Left colon (tissue), 2 donors: ENCODE measurements around the gene CA4. TPM values are rescaled to one million over a fixed set of nuclear protein-coding genes. Genes with fewer than 3 reads are reported as not detected.
"Not testable (repeated sequence)": the region's sequence is repeated elsewhere in the genome, so short reads cannot be mapped to it uniquely, and the experiment has no call there.

Experiments
- ATAC-seq: fragments of 200-7000 bp; cut with Tn5 transposase; one replicate; pipeline ENCODE4 v1.9.1; 2020; ENCODE audit warnings: mild to moderate bottlenecking, moderate library complexity
- DNase-seq, 2 donors: peaks; one replicate each; pipeline ENCODE4 v3.0.0-alpha.2; 2020
- intact Hi-C, 2 donors: fragments of 100-400 bp; cut with DNase I in 1 of 2; cut with micrococcal nuclease in 1 of 2; formaldehyde crosslinking; loops; one replicate each; pipeline versions ENCODE4 v1.11.2 to v1.14.0; 2022; cut with DNase I, micrococcal nuclease
- total RNA-seq, 2 donors: library from RNA; stranded (reverse); fragmentation: NEBNext Ultra II Directional; extraction: Animal tissue kit (Norgen Biotek cat#: 25700); gene quantifications; one replicate each; pipeline ENCODE4 v1.2.1, GENCODE V29; 2021
- donor health status: DM: no; HTN: no; CAD: no.
- donor health status: DM: yes; HTN: yes; CAD: no.

Gene CA4
- total RNA-seq, 2 donors from 2014 or later = 394 to 509 TPM

GRCh38 chr17:60194141-60194540, 44.4 kb downstream of the CA4 start:
- intact Hi-C loops, DNase-seq: not testable (repeated sequence)
- peak; percentile 70 for ATAC-seq

GRCh38 chr17:60198630-60199029, 48.9 kb downstream of the CA4 start:
- DNase-seq, ATAC-seq, intact Hi-C loops: not testable (repeated sequence)

GRCh38 chr17:60205782-60206181, 56.0 kb downstream of the CA4 start:
- intact Hi-C loops, ATAC-seq: not testable (repeated sequence)

GRCh38 chr17:60208302-60208701, 58.5 kb downstream of the CA4 start:
- intact Hi-C loops, DNase-seq, ATAC-seq: not testable (repeated sequence)

More at GRCh38 chr17:60205782-60206181, 56.0 kb downstream of the CA4 start:
- not testable (repeated sequence) for DNase-seq

Other genes with a start within 250 kb of the CA4 start
- gene RNFT1, start 185.2 kb upstream of the CA4 start, total RNA-seq = 10 to 100 TPM; 23.9 to 25.7 TPM
- 1 to 10 TPM; 9.1 to 9.4 TPM for gene HEATR6, start 71.1 kb upstream of the CA4 start, total RNA-seq
- gene USP32, start 242.2 kb downstream of the CA4 start, total RNA-seq = 10 to 100 TPM; 37.4 to 48.9 TPM